NCI-H510A (cell line): Measurements from ENCODE around the gene IMMT.
A peak's percentile ranks its signal among the peaks of the same experiment; 100 is the strongest.

Source experiments
- DNase-seq: peaks from one replicate; lab custom pipeline; 2025; lab: John Stamatoyannopoulos, UW

Gene IMMT

DNA sequence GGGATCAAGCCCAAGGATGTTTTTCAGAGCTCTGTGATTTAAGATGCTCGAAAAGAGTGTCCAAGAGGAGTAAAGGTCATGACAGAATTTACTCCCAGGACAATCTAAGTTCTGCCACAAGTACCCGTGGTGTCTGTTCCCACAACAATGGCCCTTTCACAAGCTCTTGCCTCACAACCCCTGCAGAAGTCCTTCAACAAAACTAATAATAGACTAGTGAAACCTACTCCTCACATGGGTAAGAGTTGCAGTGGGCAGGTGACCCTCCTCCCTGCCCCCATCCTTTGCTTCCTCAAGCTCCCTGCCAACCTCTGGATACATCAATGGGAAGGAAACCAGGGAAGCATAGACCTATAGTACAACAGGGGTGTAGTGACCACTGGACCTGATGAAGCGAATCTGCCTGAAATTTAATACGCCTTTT is 54.3 kb downstream of the IMMT start:
- no peak for DNase-seq

DNA sequence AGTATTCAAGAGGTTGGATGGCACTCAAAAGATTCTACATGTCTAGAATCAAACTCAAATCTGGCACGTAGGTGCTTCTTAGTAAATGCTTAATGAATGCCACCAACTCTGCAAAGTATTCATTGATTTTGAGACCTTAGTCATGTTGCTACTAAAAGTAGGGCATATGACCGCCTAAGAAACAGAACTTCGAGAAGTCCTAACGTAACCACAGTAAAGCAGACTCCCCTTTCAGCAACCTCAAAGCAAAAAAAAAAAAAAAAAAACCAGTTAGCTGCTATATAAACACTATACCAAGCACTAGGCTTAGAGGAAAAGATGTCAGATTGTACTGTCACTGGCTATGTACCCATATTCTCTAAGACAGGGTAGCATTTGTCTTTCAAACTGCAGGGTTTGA is 55.3 kb downstream of the IMMT start:
- DNase-seq: no peak

DNA sequence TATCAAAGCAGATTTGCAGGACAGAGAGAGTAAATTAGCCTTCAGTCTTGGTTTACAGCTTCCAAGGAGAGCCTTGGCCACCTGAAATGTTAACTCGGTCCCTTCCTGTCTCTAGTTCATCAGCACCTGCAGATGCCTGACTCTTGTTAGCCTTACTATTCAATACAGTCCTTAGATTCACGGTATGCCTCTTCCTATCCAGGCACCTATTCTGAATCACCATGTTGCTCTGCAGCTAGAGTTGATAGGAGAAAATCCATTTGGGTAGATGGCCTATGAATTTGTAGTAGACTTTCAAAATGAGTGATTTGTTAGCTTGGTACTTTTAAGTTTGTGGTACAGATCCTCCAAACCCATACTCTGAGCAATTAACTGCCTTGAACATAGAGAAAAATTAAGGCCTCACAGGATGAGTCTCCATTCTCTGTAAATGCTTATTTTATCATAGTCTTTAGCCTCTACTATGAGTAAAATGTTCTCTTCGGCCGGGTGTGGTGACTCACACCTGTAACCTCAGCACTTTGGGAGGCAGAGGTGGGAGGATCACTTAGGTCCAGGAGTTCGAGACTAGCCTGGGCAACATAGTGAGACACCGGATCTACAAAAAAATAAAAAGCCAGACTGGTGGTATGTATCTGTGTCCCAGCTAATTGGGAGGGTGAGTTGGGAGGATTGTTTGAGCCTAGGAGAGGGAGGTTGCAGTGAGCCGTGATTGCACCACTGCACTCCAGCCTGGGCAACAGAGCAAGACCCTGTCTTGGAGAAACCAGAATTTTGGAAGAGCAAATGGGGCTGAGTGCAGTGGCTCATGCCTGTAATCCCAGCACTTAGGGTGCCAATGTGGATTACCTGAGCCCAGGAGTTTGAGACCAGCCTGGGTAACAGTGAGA is 56.3 kb downstream of the IMMT start:
- no peak for DNase-seq

DNA sequence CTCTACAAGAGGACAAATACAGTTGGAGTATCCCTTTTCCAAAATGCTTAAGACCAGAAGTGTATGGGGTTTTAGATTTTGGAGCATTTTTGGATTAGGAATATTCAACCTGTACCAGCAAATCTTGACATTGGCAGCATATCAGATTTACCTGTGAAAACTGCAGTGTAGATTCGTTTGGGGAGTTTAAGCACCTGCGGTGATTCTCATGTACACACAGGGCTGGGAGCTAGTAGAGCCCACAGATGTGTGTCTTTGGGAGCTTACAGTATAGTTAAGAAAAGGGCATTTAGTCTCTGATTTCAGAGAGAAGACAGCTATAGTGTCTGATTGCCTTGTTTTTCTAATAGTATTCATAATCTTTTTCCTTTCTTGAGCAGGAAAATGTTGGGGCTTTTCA is 59.1 kb downstream of the IMMT start:
- no peak for DNase-seq

DNA sequence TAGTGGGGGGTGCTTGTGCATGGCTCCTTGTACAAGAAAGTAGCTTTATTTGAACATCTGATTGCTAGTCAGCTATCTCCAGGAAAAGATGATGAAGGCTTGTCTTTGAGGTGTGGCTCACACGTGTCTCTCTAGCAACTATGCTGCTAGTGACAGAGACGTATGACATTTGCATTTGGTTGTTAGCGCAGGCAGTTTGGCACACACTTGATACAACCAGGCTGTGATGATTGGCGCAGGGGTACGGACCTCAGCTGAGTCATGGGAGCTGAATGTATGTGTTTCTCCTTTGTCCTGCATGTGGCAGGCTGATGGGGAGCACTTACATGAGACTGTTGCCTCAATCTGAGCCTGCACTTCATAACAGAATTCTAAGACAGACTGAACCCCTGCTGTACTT is 59.6 kb downstream of the IMMT start:
- no peak for DNase-seq

DNA sequence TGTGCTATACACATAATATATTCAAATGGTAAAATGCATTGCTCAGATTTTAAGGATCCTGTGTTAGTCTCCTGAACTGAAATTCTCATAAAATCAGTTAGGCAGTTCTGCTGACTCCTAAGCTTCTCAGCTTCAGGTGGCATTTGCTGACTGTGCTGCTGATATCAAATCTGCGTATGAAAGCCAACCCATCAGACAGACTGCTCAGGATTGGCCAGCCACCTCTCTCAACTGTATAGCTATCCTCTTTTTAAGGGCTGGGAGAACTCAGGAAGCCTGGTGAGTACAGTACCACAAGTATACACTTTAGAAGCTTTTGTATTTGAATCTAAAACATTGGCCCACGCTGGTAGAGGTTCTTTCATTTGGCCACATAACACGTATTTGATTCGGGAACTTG is 60.6 kb downstream of the IMMT start:
- DNase-seq: no peak

DNA sequence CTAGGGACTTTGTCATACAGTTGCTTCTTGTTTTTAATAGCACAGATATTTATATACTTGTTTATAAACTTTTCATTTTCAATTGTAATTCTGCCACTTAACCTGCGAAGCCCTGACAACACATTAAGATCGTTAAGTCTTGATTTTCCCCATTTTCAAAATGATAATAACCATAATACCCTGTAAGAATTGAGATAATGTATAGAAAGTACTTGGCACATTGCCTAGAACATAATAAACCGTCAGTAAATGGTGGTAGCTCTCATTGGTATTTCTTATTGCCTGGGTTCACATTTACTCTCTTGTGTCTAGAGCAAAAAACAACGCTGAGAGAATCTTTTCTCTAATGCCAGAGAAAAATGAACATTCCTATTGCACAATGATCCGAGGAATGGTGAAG is 70.6 kb downstream of the IMMT start:
- DNase-seq: no peak

DNA sequence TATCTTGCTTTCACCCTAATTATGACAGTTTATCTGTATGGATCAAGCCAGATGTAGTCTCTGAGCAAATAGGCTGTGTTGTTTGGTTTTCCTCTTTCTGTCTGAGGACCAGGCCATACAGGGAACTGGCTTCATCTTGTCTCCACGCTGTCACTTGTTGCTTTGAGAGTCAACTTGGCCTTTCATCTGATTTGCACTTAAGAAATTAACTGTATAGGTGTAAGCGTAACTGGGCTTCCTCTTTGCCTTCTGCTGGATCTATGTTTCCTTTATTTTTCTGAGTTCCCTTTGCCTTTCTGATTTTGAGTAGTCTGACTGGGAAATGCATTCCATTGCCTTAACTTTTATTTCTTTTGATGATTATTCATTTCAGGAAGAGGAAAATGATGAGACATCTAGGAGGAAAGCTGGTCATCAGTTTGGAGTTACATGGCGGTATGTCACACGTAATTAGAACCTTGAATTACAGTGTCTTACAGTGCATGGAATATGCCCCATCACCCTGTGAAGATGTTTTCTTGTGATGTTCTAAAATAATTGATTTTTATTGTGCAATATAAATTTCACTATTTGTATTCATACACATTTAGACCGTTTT is 71.8 kb downstream of the IMMT start:
- DNase-seq: no peak

DNA sequence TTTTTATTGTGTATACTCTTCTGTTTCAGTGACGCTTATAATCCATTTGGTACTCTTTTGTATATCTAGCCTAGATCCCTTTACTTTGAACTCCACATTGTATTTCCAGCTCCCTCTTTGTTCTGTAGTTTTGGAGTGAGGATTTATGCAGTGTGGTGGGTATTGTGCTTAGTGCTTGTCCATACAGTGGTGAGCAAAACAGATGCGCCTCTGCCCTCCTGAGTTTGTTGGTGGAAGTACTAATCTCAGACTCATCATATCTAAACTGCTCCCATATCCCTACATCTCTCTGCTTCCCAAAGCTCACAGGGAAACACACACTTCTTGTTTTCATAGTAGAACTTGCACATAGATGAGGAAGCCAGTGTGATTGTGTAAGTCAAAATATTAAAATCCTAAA is 77.1 kb downstream of the IMMT start:
- no peak for DNase-seq

DNA sequence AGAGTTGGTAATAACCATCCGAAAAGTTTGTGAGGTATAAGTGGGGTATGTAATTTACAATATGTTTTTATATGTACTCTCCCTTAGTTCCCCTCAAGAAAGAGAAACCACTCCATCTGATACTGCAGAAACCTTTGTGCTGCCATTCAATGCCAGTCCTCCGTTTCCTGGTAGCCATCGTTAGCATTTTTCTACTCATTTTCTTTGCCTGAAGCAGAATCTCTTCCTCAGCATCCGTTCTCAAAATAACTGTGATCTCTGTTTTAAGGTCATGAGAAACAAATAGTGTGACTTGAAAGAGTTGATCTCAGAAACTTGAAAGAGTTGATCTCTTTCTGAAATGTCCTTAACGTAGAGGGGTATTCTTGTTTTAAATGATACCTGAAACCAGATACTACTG is 88.2 kb downstream of the IMMT start:
- DNase-seq: no peak

DNA sequence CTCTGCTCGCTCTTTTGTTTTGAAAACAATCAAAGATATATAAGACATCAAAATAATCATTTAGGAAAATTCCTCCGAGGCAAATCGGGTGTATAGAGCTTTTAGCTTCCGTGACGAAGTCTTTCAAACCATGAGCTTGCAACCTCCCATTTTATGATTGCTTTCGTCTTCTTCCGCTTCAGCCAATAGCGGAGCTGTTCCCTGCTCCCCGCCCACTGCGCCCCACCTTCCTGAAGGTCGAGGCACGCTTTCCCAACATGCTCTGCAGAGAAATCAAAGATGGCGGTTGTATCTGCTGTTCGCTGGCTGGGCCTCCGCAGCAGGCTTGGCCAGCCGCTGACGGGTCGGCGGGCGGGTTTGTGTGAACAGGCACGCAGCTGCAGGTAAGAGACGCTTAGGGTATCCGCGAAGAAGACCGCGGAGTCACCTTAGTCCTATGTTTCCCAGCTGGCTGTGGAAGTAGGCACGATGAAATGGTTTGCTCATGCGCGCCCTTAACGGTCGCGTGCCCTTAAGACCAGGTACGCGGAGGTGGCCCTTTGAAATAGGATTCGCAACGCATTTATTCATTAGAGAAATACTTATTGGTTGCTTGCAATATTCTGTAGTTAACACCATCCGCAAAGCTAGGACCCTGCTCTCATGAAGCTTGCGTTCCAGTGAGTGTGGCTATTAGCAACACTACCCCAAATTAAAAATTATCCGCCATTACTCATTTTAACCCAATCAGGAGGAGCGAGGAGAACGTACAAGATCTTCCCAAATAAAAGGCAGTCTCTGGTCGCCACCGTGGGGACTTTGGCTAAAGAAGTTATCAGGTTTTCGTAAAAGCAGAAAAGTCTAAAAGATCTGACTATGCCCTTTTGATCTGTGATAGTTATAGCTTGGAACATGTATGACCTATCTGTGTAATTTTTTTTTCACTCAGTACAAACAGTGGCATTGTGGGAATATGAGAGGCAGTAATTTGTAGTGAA is 89.0 kb downstream of the IMMT start, which contains the start of gene PTCD3:
TSS of gene PTCD3 (plus strand) at position 267 of the 977 bp plus-strand sequence. CDS start at position 280, 13 bp downstream.
- DNase-seq: peak; percentile 95

DNA sequence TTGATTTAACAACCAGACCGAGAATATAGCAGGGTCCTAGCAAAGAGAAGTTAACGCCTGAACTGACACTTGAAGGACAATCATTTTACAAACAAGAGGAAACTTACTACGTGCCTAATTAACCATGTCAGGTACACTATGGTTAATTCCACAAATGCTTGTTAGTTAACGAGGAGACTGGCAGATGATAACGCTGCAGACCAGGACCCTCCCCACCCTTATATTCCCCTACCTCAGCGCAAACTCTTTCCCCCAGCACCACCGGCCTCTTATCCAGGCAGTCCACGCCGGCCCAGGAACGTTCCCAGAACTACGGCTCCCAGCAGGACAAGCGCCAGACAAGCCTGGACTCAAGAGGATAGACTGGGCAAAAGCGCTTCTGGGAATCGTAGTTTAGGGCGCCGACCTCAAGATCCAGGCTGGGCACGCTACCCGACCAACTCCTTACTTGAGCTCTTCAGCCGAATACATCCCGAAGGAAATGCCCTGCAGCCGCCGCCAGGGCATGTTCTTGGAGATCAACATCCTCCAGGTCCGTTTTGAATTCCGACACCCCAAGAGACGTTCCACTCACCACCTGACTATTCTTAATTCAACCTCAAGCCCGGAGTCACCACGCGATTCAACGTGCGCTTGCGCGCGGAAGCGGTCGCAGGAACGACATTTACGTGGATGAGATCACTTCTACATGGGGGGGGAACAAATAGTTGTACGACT is 89.9 kb downstream of the IMMT start, which contains the start of gene POLR1A:
TSS of gene POLR1A (minus strand) at position 635 of the 717 bp plus-strand sequence. CDS start at position 525, 110 bp downstream.
- DNase-seq: peak; percentile 85

DNA sequence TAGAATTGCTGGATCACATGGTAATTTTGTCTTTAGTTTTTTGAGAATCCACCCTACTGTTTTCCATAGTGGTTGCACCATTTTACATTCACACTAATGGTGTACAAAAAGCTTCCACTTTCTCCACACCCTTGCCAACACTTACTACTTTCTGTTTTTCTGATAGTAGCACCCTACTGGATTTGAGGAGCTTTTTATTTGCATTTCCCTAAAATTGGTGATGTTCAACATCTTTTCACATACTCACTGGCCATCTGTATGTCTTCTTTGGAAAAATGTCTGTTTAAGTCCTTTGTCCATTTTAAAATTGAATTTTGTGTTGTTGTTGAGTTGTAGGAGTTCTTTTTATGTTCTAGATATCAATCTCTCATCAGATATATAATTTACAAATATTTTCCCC is 93.1 kb downstream of the IMMT start:
- no peak for DNase-seq

DNA sequence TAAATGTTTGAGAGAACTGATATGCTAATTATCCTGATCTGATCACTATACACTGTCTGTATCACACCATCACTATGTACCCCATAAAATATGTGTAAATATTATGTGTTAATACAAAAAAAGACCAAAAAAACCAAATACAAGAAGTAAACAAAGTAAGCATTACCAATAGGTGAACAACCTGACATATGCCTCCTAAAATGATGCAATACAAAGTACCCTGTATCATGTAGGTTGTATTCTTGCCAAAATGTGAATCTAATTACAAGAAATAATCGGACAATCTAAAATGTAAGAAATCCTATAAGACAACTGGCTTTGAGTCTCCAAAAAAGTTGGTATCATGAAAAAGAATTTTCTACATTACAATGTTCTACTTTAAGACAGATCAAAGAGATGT is 97.3 kb downstream of the IMMT start:
- no peak for DNase-seq

DNA sequence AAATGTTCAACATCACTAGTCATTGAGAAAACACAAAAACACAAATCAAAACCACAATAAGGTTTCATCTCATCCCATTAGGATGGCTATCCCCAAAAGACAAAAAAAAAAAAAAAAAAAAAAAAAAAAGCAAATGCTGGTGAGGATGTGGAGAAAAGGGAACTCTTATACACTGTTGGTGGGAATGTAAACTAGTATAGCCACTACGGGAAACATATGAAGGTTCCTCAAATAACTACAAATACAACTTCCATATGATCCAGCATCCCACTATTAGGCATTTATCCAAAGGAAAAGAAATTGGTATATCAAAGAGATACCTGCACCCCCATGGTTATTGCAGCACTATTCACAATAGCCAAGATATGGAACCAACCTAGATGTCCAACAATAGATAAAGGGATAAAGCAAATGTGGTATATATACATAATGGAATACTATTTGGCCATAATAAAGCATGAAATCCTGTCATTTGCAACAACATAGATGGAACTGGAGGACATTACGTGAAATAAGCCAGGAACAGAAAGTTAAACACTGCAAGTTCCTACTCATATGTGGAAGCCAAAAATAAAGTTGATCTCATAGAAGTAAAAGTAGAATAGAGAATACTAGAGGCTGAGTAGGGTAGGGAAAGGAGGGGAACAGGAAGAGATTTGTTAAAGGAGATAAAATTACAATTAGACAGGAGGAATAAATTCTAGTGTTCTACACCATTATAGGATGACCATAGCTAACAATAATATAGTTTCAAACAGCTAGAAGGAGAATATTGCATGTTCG is 98.0 kb downstream of the IMMT start:
- no peak for DNase-seq

DNA sequence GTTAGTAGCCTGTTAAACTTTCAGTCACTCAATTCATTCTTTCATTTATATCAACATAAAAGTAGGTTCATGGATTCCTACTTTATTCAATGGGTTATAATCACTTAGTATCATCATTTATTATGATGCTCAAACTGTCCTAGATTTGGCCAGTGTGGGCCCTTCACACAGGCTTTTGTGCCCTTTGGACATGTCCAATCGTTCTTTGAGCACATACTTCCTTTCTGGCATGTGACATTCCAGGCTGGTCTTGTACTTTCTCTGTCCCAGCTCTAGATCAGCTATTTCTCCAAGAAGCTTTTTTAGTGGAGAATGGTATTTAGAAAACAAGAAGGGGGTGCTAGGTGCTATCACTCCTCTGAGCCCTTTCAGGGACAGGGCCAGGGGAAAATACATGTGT is 101.0 kb downstream of the IMMT start:
- DNase-seq: no peak
